Neutrophil (primary cell): ENCODE data around the gene ATAD3B.

ENCODE experiments used
- H3K27ac ChIP-seq: fragments of 200-600 bp; sonication (generic); 2 replicates; pipeline ENCODE4 v1.5.1; 2016; ENCODE audit warnings: mild to moderate bottlenecking, moderate library complexity
- H3K27me3 ChIP-seq: fragments of 200-600 bp; sonication (generic); 2 replicates; pipeline ENCODE4 v1.6.0; 2016; ENCODE audit warnings: mild to moderate bottlenecking
- H3K36me3 ChIP-seq: fragments of 200-600 bp; sonication (generic); 2 replicates; pipeline ENCODE4 v1.5.1; 2017
- H3K4me1 ChIP-seq, 2 experiments: fragments of 200-600 bp in 1 of 2; sonication (generic) in 1 of 2; 1 replicate in 1 of 2; 2 replicates in 1 of 2; pipeline versions ENCODE4 v1.5.1 to v1.6.1; 2013 to 2016; ENCODE audit warnings: low read depth in 1 of 2, low read length in 1 of 2, mild to moderate bottlenecking in 1 of 2, moderate library complexity in 1 of 2; ENCODE audit not compliant: control insufficient read depth in 1 of 2, insufficient read depth in 1 of 2
- H3K4me3 ChIP-seq, 2 experiments: fragments of 200-600 bp in 1 of 2; sonication (generic) in 1 of 2; 1 replicate in 1 of 2; 2 replicates in 1 of 2; pipeline ENCODE4 v1.5.1; 2013 to 2016; ENCODE audit warnings: low read depth in 1 of 2, low read length in 1 of 2, mild to moderate bottlenecking in 1 of 2, moderate library complexity in 1 of 2
- H3K9me3 ChIP-seq: fragments of 200-600 bp; sonication (generic); 2 replicates; pipeline ENCODE4 v1.5.1; 2016
- TF ChIP-seq, protein P1 (sequence below): fragments of 200-600 bp; sonication (generic); IDR thresholded peaks from 2 replicates; pipeline ENCODE4 v1.5.1; 2016; ENCODE audit warnings: antibody characterized with exemption

ATAD3B gene

DNA sequence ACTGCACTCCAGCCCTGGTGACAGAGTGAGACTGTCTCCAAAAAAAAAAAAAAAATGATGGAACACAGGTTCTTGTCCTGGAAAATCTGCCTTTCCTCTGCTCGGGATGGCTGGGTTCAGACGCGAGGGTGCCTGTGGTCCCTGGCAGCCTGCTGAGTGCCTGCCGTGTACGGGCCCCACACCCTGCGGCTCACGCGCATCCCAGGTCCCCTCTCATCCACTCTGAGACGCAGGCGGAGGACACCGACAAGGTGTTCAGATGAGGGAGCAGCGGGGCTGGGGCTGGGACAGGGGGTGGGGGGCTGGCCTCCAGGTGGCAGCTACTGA lies 46.2 kb upstream of the ATAD3B start:
- no peak overlapping the region for H3K4me3 ChIP-seq
- no peaks in the 10 kb centered on the region for H3K9me3 ChIP-seq
- no peak overlapping the region for H3K27ac ChIP-seq
- TF ChIP-seq, protein P1, sequence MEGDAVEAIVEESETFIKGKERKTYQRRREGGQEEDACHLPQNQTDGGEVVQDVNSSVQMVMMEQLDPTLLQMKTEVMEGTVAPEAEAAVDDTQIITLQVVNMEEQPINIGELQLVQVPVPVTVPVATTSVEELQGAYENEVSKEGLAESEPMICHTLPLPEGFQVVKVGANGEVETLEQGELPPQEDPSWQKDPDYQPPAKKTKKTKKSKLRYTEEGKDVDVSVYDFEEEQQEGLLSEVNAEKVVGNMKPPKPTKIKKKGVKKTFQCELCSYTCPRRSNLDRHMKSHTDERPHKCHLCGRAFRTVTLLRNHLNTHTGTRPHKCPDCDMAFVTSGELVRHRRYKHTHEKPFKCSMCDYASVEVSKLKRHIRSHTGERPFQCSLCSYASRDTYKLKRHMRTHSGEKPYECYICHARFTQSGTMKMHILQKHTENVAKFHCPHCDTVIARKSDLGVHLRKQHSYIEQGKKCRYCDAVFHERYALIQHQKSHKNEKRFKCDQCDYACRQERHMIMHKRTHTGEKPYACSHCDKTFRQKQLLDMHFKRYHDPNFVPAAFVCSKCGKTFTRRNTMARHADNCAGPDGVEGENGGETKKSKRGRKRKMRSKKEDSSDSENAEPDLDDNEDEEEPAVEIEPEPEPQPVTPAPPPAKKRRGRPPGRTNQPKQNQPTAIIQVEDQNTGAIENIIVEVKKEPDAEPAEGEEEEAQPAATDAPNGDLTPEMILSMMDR, result no peak
- peaks cover 96% of the 10 kb centered on the region for H3K27me3 ChIP-seq
- H3K4me1 ChIP-seq, result no peaks in the 10 kb centered on the region
- H3K36me3 ChIP-seq, result no peaks in the 10 kb centered on the region

- Histone ChIP-seq H3K4me3 (no peak overlapping the region), H3K4me1 (no peaks in the 10 kb centered on the region)
- TF ChIP-seq, protein P1, result no peak
These were observed 45.6 kb upstream of the ATAD3B start for GRCh38 chr1:1425753-1426495.

DNA sequence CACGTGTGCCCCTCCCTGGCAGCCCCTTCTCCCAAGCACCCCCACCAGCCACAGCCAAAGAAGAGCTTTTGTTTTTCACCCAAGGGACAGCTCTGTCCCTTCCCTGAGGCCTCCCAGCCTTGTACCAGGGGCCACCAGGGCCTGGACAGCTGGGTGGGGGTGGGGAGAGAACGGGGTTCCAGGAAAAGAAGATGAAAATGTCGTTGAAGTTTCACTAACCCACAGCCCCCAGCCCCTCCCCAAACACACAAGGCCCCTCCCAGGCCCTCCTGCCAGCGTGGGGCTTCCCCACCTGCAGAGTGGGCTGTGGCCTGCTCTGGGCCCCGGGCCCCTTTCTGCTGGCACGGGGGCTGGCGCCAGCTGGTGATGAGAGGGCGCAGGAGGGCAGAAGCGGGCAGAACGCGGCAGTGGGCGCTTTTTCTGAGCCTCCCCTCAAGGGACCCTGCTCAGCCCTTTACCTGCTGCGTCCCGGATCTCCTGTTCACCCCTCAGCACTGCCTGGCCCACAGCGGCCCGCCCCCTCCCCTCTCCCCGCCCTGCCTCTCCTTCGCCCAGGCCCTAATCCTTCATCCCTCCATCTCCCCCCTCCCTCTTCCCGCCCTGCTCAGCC lies 45.0 kb upstream of the ATAD3B start:
- Histone ChIP-seq H3K9me3 (no peaks in the 10 kb centered on the region), H3K27ac (no peak overlapping the region), H3K27me3 (peaks cover 96% of the 10 kb centered on the region), H3K4me1 (no peaks in the 10 kb centered on the region), H3K36me3 (no peaks in the 10 kb centered on the region), H3K4me3 (no peak overlapping the region)
- TF ChIP-seq, protein P1, result no peak

More at GRCh38 chr1:1425753-1426495, 45.6 kb upstream of the ATAD3B start:
- H3K9me3 ChIP-seq, result no peaks in the 10 kb centered on the region
- no peaks in the 10 kb centered on the region for H3K36me3 ChIP-seq
- peaks cover 96% of the 10 kb centered on the region for H3K27me3 ChIP-seq
- H3K27ac ChIP-seq, result no peak overlapping the region

DNA sequence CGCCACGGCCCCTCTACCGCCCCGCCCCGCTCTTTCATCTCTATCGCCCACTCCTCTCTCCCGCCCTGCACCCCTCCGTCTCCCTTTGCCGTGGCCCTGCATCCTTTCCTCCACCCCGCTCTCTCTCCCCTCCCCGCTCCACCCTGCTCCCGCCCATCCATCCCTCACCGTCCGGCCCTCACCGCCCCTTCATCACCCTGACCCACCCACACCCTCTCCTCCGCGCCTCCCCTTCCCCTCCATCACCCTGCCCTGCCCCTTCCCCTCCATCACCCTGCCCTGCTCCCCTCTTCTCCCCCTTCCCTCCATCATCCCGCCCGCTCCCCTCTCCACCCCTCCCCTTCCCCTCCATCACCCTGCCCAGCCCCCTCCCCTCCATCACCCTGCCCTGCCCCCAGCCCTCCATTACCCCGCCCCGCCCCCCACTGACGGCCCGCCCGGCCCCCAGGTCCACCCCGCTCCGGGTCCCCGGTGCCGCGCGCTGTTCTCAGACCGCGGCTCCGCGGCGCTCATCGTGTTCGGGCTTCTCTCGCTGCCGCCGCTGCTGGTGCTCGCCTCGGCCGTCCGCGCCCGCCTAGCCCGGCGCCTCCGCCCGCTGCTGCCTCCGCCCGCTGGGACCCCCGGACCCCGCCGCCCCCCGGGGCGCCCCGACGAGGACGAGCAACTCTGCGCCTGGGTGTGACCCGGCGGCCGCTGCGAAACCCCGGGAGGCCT lies 44.3 kb upstream of the ATAD3B start:
- Histone ChIP-seq H3K27ac (no peak overlapping the region), H3K4me3 (no peak overlapping the region), H3K4me1 (no peaks in the 10 kb centered on the region), H3K9me3 (no peaks in the 10 kb centered on the region), H3K36me3 (no peaks in the 10 kb centered on the region), H3K27me3 (peaks cover 96% of the 10 kb centered on the region)
- TF ChIP-seq, protein P1, result no peak

DNA sequence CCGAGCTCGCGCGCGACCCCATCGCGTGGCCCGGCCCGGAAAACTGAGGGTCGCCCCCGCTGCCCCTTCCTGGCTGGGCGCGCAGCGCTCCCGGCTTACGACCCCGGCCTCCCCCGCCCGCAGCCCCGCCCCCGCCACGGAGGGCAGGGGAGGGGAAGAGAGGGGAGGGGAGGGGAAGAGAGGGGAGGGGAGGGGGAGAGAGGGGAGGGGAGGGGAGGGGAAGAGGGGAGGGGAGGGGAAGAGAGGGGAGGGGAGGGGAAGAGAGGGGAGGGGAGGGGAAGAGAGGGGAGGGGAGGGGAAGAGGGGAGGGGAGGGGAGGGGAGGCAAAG lies 43.8 kb upstream of the ATAD3B start:
- Histone ChIP-seq H3K27ac (no peak overlapping the region), H3K27me3 (peaks cover 96% of the 10 kb centered on the region), H3K9me3 (no peaks in the 10 kb centered on the region), H3K4me3 (no peak overlapping the region), H3K36me3 (no peaks in the 10 kb centered on the region), H3K4me1 (no peaks in the 10 kb centered on the region)
- TF ChIP-seq, protein P1, result no peak
